Stimulated activated CD8-positive, alpha-beta memory T cell treated with anti-CD3 and anti-CD28 coated beads, Interleukin-2, amount 100 ng/mL, for 1 hour (primary cell): ENCODE data around the gene NACC2.
"Not testable (repeated sequence)": the region's sequence is repeated elsewhere in the genome, so short reads cannot be mapped to it uniquely, and the experiment has no call there.

Experiments used
- DNase-seq, 2 donors: peaks; one replicate each; pipeline ENCODE4 v3.0.0-alpha.2; 2020; ENCODE audit warnings: low read depth in 2 of 2

Gene NACC2

GRCh38 chr9:136046554-136046920 is 48.6 kb downstream of the NACC2 start:
- no peak for DNase-seq

GRCh38 chr9:136045595-136046553 is 49.2 kb downstream of the NACC2 start:
- no peak for DNase-seq

- DNase-seq: no peak
Measured at GRCh38 chr9:136044971-136045594, 50.0 kb downstream of the NACC2 start.

DNA sequence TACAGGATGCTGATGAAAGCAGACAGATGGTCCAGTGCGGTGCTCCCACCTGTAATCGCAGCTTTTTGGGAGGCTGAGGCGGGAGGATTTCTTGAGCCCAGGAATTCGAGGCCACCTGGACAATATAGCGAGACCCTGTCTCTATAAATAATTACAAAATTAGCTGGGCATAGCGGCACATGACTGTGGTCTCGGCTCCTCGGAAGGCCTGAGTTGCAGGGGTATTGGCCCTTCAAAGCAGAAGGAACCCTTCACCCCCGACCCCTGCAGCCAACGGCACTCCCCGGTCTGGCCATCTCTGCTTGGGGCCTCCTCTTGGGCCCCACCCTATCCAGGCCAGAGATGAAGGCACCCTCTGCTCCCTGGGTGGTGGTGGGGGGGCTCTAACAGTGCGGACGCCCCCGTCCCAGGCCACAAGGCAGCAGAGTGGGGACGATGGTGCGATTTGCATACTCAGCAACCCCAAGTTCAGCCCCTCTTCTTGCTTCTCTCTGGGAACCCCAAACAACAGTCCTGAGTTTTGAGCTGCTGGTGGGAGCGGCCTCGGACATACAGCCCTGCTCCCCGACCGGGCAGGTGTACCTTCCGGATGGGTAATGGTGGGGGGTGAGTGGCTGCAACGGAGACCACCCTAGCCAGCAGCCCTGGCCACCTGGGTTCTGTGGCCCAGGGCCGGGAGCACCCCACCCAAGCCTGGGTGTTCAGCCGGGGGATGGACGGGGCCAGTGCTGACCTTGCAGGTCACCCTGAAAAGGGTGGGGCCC is 50.7 kb downstream of the NACC2 start:
- DNase-seq: no peak

GRCh38 chr9:136043441-136043991 is 51.6 kb downstream of the NACC2 start:
- DNase-seq: no peak

- no peak for DNase-seq
Measured at GRCh38 chr9:136042541-136042940, 52.5 kb downstream of the NACC2 start.

GRCh38 chr9:136040848-136041247 is 54.2 kb downstream of the NACC2 start:
- not testable (repeated sequence) for DNase-seq

DNA sequence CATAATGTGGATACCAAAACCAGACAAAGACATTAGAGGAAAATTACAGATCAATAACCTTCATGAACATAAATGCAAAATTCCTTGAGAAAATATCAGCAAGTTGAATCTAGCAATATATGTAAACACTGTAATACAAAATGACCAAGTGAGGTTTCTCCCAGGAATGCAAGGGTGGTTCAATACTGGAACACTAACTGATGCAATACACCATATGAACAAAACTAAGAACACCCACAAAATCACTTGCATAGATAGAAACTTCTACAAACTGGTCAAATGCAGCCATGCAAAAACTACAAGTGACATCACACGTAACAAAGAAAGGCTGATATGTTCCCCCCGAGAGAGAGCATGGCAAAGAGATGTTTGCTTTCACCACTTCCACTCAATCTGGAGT is 55.6 kb downstream of the NACC2 start:
- no peak for DNase-seq

GRCh38 chr9:136036848-136037247 is 58.2 kb downstream of the NACC2 start:
- no peak for DNase-seq

DNA sequence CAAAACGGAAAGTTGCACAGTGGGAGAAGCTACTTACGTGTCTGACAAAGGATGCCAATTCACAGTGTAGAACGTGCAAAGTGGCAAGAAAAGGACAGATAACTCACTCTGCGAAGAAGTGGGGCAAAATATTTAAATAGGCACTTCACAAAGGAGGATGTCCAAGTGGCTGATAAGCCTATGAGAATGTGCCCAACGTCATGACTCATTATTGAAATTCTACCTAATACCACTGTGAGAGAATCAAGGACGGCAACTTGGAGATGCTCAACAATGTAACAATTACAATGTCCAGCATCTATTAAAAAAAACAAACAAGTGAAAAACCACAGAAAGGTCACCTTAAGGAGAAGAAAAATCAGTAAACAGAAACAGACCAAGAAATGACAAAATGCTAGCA is 59.0 kb downstream of the NACC2 start:
- DNase-seq: no peak

GRCh38 chr9:136031741-136032730 is 63.1 kb downstream of the NACC2 start:
- no peak for DNase-seq

GRCh38 chr9:136031094-136031493 is 64.0 kb downstream of the NACC2 start:
- no peak for DNase-seq

DNA sequence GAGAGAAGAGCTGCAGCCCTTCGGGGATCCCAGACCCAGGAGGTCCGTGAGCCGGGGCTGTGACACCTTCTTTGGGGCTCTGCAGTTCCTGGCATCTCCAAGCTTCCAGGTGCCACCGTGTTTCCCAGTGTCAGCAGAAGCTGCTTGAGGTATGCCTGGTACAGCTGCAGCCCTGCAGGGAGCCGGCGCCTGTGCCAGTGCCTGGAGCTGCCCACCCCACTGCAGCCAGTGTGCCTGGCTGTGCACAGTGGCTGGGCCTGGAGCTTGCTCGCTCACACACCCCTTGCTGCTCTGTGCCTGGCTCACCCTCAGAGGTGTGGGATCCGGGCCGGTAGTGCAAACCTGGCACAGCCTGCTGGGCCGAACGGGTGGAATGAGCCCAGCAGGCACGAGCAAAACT is 65.5 kb downstream of the NACC2 start:
- DNase-seq: no peak

GRCh38 chr9:136028760-136029470 is 66.2 kb downstream of the NACC2 start:
- no peak for DNase-seq

DNA sequence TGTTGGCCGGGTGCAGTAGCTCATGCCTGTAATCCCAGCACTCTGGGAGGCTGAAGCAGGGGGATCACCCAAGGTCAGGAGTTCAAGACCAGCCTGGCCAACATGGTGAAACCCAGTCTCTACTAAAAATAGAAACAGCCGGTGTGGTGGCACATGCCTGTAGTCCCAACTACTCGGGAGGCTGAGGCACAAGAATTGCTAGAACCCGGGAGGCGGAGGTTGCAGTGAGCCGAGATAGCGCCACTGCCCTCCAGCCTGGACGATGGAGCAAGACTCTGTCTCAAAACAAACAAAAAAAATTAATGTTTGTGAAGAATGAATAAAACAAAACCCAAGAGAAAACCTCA is 68.2 kb downstream of the NACC2 start:
- not testable (repeated sequence) for DNase-seq

GRCh38 chr9:136026266-136026942 is 68.7 kb downstream of the NACC2 start:
- no peak for DNase-seq

DNA sequence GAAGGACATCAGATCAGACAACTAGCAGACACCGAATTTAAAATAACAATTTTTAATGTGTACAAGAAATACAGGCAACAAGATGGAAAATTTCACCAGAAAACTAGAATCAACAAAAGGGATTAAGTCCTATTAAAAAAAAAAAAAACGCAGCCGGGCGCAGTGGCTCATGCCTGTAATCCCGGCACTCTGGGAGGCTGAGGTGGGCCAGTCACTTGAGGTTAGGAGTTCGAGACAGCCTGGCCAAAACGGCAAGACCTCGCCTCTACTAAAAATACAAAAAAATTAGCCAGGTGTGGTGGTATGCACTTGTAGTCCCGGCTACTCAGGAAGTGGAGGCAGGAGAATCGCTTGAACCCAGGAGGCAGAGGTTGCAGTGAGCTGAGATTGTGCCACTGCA is 69.6 kb downstream of the NACC2 start:
- DNase-seq: no peak

DNA sequence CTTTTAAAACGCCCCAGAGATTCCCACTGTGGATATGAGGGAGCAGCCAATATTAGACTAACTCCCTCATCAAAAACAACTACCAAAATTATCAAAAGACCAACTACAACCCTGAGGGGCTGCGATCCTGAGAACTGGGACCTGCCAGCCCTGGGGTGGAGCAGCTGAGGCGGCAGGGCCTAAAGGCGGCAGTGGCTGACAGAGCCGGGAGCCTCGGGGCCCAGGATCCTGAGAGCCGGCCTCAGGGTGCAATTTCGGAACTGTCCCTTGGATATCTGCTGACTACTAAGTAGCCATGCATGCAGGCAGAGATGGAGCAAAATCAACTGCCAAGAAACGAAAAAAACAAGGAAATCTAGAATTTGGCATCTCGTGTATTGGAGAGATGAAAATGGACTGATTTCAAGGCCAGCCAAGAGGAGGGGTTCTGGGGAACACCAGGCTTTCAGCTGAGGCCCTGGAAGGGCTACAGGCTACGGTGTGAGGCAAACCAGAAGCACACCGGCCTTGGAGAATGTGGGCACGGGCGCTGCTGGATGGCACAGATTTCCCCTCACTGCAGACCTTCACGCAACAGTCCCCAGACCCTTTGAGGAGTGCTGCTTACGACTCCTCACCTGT is 70.3 kb downstream of the NACC2 start:
- no peak for DNase-seq

DNA sequence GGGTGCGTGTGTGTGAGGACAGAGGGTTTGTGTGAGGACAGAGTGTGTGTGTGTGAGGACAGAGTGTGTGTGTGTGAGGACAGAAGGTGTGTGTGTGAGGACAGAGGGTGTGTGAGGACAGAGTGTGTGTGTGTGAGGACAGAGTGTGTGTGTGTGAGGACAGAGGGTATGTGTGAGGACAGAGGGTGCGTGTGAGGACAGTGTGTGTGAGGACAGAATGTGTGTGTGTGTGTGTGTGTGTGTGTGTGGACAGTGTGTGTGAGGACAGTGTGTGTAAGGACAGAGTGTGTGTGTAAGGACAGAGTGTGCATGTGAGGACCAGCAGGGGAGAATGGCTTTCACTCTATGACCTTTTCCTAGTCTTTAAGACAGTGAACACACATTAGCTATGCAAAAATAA is 70.8 kb downstream of the NACC2 start:
- no peak for DNase-seq
